ENCODE results near the gene LILRB4. TPM values are rescaled to one million over a fixed set of nuclear protein-coding genes. Genes with fewer than 3 reads are reported as not detected.
"Not testable (repeated sequence)": the region's sequence is repeated elsewhere in the genome, so short reads cannot be mapped to it uniquely, and the experiment has no call there.

The LILRB4 gene
- total and polyA plus RNA-seq, 2 experiments from 2014 or later = not detected

- 12 to 17% methylated on average over 4 of the region's 4 CpGs for WGBS, 2 experiments (ENCODE audit: low coverage in 1 of 2, low lambda C conversion rate in 2 of 2, missing lambda C conversion rate in 2 of 2)
- Histone ChIP-seq H4K20me1 (ENCODE audit: insufficient read depth) (no peaks in the 10 kb centered on the region), H3K9me2 (ENCODE audit: insufficient read depth) (no peaks in the 10 kb centered on the region), H3K27me3 (replicated peaks; ENCODE audit: insufficient read depth) (no peaks in the 10 kb centered on the region), H3K36me3 (ENCODE audit: low read depth) (no peaks in the 10 kb centered on the region), H3K9ac (no peak overlapping the region), H3K4me1 (ENCODE audit: insufficient read depth) (no peaks in the 10 kb centered on the region), H3K79me2 (ENCODE audit: insufficient read depth) (no peaks in the 10 kb centered on the region), H3K4me2 (ENCODE audit: unreplicated experiment) (no peak overlapping the region), H3K4me3 (no peak overlapping the region), H2AFZ (no peak overlapping the region), H3K27ac (no peak overlapping the region), H3F3A (ENCODE audit: insufficient read depth) (no peaks in the 10 kb centered on the region), H3K9me3 (ENCODE audit: low read depth) (no peaks in the 10 kb centered on the region)
- in situ Hi-C loops (cut with MboI) = no loop called here
- TF ChIP-seq EZH2 (IDR thresholded peaks at IDR 0.05; ENCODE audit: insufficient read depth, poor library complexity, severe bottlenecking) = no peak
- TF ChIP-seq EZH2phosphoT487 (IDR thresholded peaks at IDR 0.05; ENCODE audit: insufficient read depth, low read depth) = no peak
- DNase-seq = no peak
Measured at GRCh38 chr19:54620464-54620863, 42.3 kb upstream of the LILRB4 start.

- Histone ChIP-seq H3K79me2 (ENCODE audit: insufficient read depth) (no peaks in the 10 kb centered on the region), H3K4me2 (ENCODE audit: unreplicated experiment) (no peak overlapping the region), H3K9ac (no peak overlapping the region), H4K20me1 (ENCODE audit: insufficient read depth) (no peaks in the 10 kb centered on the region), H2AFZ (no peak overlapping the region), H3K9me3 (ENCODE audit: low read depth) (no peaks in the 10 kb centered on the region), H3K36me3 (ENCODE audit: low read depth) (no peaks in the 10 kb centered on the region), H3K4me3 (no peak overlapping the region), H3K27me3 (replicated peaks; ENCODE audit: insufficient read depth) (no peaks in the 10 kb centered on the region), H3K9me2 (ENCODE audit: insufficient read depth) (no peaks in the 10 kb centered on the region), H3K4me1 (ENCODE audit: insufficient read depth) (no peaks in the 10 kb centered on the region), H3K27ac (no peak overlapping the region), H3F3A (ENCODE audit: insufficient read depth) (no peaks in the 10 kb centered on the region)
- DNase-seq = no peak
- 5 to 18% methylated on average over 4 of the region's 4 CpGs for WGBS, 2 experiments (ENCODE audit: low coverage in 1 of 2, low lambda C conversion rate in 2 of 2, missing lambda C conversion rate in 2 of 2)
- in situ Hi-C loops (cut with MboI) = no loop called here
- TF ChIP-seq EZH2 (IDR thresholded peaks at IDR 0.05; ENCODE audit: insufficient read depth, poor library complexity, severe bottlenecking) = no peak
- TF ChIP-seq EZH2phosphoT487 (IDR thresholded peaks at IDR 0.05; ENCODE audit: insufficient read depth, low read depth) = no peak
Measured at GRCh38 chr19:54622431-54622830, 40.4 kb upstream of the LILRB4 start.

- H3K79me2 ChIP-seq (ENCODE audit: insufficient read depth); H2AFZ ChIP-seq; H3K9ac ChIP-seq; H3K4me2 ChIP-seq (ENCODE audit: unreplicated experiment); H4K20me1 ChIP-seq (ENCODE audit: insufficient read depth); in situ Hi-C loops (cut with MboI); H3F3A ChIP-seq (ENCODE audit: insufficient read depth); H3K9me2 ChIP-seq (ENCODE audit: insufficient read depth); H3K4me1 ChIP-seq (ENCODE audit: insufficient read depth); H3K9me3 ChIP-seq (ENCODE audit: low read depth); H3K36me3 ChIP-seq (ENCODE audit: low read depth); H3K4me3 ChIP-seq; H3K27ac ChIP-seq; H3K27me3 ChIP-seq (replicated peaks; ENCODE audit: insufficient read depth); DNase-seq: not testable (repeated sequence)
- WGBS, 2 experiments (ENCODE audit: low coverage in 1 of 2, low lambda C conversion rate in 2 of 2, missing lambda C conversion rate in 2 of 2) = 36 to 37% methylated on average over 9 to 10 of the region's 10 CpGs
Measured at GRCh38 chr19:54624234-54624633, 38.6 kb upstream of the LILRB4 start.

- DNase-seq; H3F3A ChIP-seq (ENCODE audit: insufficient read depth); H3K4me1 ChIP-seq (ENCODE audit: insufficient read depth); H3K9me2 ChIP-seq (ENCODE audit: insufficient read depth); H3K27ac ChIP-seq; H3K4me3 ChIP-seq; H3K9ac ChIP-seq; H4K20me1 ChIP-seq (ENCODE audit: insufficient read depth); H3K27me3 ChIP-seq (replicated peaks; ENCODE audit: insufficient read depth); H3K9me3 ChIP-seq (ENCODE audit: low read depth); H3K79me2 ChIP-seq (ENCODE audit: insufficient read depth); H3K36me3 ChIP-seq (ENCODE audit: low read depth); H2AFZ ChIP-seq; in situ Hi-C loops (cut with MboI); H3K4me2 ChIP-seq (ENCODE audit: unreplicated experiment): not testable (repeated sequence)
- WGBS, 2 experiments (ENCODE audit: low coverage in 1 of 2, low lambda C conversion rate in 2 of 2, missing lambda C conversion rate in 2 of 2) = 30 to 35% methylated on average over 5 to 14 of the region's 15 CpGs
Measured at GRCh38 chr19:54624934-54625730, 37.7 kb upstream of the LILRB4 start.

- Histone ChIP-seq H3K4me3 (no peak overlapping the region), H4K20me1 (ENCODE audit: insufficient read depth) (no peaks in the 10 kb centered on the region), H3K27ac (no peak overlapping the region), H3K79me2 (ENCODE audit: insufficient read depth) (no peaks in the 10 kb centered on the region), H3K4me2 (ENCODE audit: unreplicated experiment) (no peak overlapping the region), H3K4me1 (ENCODE audit: insufficient read depth) (no peaks in the 10 kb centered on the region), H3K36me3 (ENCODE audit: low read depth) (no peaks in the 10 kb centered on the region), H3K27me3 (replicated peaks; ENCODE audit: insufficient read depth) (no peaks in the 10 kb centered on the region), H3K9me3 (ENCODE audit: low read depth) (no peaks in the 10 kb centered on the region), H2AFZ (no peak overlapping the region), H3F3A (ENCODE audit: insufficient read depth) (no peaks in the 10 kb centered on the region), H3K9ac (no peak overlapping the region), H3K9me2 (ENCODE audit: insufficient read depth) (no peaks in the 10 kb centered on the region)
- no peak for DNase-seq
- 14 to 18% methylated on average over 8 of the region's 8 CpGs for WGBS, 2 experiments (ENCODE audit: low coverage in 1 of 2, low lambda C conversion rate in 2 of 2, missing lambda C conversion rate in 2 of 2)
- TF ChIP-seq EZH2 (IDR thresholded peaks at IDR 0.05; ENCODE audit: insufficient read depth, poor library complexity, severe bottlenecking) = no peak
- no peak for TF ChIP-seq EZH2phosphoT487 (IDR thresholded peaks at IDR 0.05; ENCODE audit: insufficient read depth, low read depth)
- in situ Hi-C loops (cut with MboI) = no loop called here
Measured at GRCh38 chr19:54626757-54627156, 36.0 kb upstream of the LILRB4 start.

GRCh38 chr19:54627912-54628311 lies 34.9 kb upstream of the LILRB4 start:
- H3F3A ChIP-seq (ENCODE audit: insufficient read depth); H2AFZ ChIP-seq; in situ Hi-C loops (cut with MboI); H3K27ac ChIP-seq; H3K27me3 ChIP-seq (replicated peaks; ENCODE audit: insufficient read depth); H3K9ac ChIP-seq; H3K4me1 ChIP-seq (ENCODE audit: insufficient read depth); H3K9me2 ChIP-seq (ENCODE audit: insufficient read depth); H3K4me2 ChIP-seq (ENCODE audit: unreplicated experiment); H4K20me1 ChIP-seq (ENCODE audit: insufficient read depth); H3K4me3 ChIP-seq; DNase-seq; H3K79me2 ChIP-seq (ENCODE audit: insufficient read depth); H3K36me3 ChIP-seq (ENCODE audit: low read depth); H3K9me3 ChIP-seq (ENCODE audit: low read depth): not testable (repeated sequence)
- WGBS, 2 experiments (ENCODE audit: low coverage in 1 of 2, low lambda C conversion rate in 2 of 2, missing lambda C conversion rate in 2 of 2) = 4 to 11% methylated on average over 4 of the region's 4 CpGs

GRCh38 chr19:54630262-54630661 lies 32.5 kb upstream of the LILRB4 start, which contains the start of gene LILRB1:
Gene LILRB1 (plus strand): TSS chr19:54630484. CDS start chr19:54631074, 590 bp downstream.
- H3K9me3 ChIP-seq (ENCODE audit: low read depth); H3K79me2 ChIP-seq (ENCODE audit: insufficient read depth); H3K9me2 ChIP-seq (ENCODE audit: insufficient read depth); H3K4me1 ChIP-seq (ENCODE audit: insufficient read depth); H3K36me3 ChIP-seq (ENCODE audit: low read depth); H3F3A ChIP-seq (ENCODE audit: insufficient read depth); H3K27me3 ChIP-seq (replicated peaks; ENCODE audit: insufficient read depth); DNase-seq; H2AFZ ChIP-seq; H3K4me2 ChIP-seq (ENCODE audit: unreplicated experiment); in situ Hi-C loops (cut with MboI); H4K20me1 ChIP-seq (ENCODE audit: insufficient read depth); H3K9ac ChIP-seq; H3K27ac ChIP-seq; H3K4me3 ChIP-seq: not testable (repeated sequence)
- 34 to 38% methylated on average over 9 of the region's 9 CpGs for WGBS, 2 experiments (ENCODE audit: low coverage in 1 of 2, low lambda C conversion rate in 2 of 2, missing lambda C conversion rate in 2 of 2)
